ENCODE measurements around the gene CNNM4.

The CNNM4 gene

GRCh38 chr2:96760036-96760985 lies at the start of gene CNNM4:
CNNM4 (plus strand) TSS chr2:96760902; CDS start chr2:96761000, 98 bp downstream.
- peak; percentile 93 for DNase-seq

DNA sequence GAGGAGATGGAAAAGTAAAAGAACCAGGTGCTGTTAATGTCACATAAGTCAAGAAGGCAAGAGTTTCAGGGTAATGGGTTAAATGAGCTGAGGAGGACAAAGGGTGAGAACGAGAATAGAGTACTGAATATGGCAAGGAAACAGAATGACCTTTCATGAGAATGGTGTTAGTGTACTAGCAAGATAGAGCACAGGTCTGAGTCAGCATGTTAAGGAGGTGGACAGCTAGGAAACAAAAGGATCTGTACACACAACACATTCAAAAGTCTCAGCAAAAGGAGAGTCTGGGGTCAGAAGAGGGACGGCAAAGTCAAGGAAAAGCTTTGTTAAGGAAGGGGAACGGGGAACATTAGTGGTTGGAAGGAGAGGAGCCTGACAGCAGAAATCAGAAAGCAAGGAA lies 49.7 kb upstream of the CNNM4 start:
- DNase-seq = no peak

DNA sequence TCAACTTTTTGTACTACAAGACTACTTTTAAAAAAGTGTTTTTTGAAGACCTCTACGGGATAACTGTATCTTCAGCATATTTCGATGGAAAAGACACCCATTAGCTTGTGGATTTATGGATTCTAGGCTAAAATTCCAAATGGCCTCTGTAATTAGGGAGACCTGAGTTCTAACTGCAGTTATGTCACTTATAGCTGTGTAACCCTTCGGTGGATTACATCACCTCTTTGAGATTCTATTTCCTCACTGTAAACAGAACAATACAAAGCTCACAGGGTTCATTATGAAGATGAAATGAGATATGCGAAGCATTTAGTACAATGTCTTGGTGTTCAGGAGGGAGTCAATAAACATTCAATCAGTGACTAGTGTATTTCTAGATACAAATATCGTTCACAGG lies 45.0 kb upstream of the CNNM4 start:
- no peak for DNase-seq

GRCh38 chr2:96716388-96716787 lies 44.3 kb upstream of the CNNM4 start:
- no peak for DNase-seq

DNA sequence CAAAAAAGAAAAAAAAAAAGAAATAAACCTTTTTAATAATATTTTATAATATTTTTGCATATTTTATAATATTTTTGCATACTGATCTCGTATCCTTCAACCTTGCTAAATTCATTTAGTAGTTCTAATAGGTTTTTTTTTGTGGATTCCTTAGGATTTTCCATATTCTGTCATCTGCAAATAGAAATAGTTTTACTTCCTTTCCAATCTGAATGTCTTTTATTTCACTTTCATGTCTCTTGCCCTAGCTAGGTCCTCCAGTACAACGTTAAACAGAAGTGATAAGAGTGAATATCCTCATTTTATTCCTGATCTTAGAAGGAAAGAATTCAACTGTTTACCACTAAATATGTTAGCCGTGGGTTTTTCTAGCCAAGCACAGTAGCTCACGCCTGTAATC lies 34.6 kb upstream of the CNNM4 start:
- no peak for DNase-seq

DNA sequence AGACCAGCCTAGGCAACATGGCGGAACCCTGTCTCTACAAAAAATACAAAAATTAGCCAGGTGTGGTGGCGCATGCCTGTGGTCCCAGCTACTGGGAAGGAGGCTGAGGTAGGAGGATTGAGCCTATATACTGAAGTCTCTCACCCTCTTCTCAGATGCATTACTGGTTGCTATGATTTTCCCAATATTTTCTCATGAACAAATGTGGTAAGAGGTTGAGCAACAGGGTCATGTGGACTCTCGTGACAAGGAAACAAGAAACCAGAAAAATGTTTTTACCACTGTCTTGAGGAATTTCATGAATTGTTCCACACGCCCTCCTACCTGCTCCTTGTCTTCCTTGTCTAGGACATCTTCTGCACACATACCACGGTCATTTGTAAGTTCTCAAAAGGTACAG lies 33.3 kb upstream of the CNNM4 start:
- DNase-seq = no peak

- DNase-seq = no peak
Measured at GRCh38 chr2:96729748-96730147, 31.0 kb upstream of the CNNM4 start.

GRCh38 chr2:96730212-96730611 lies 30.5 kb upstream of the CNNM4 start:
- DNase-seq = no peak

DNA sequence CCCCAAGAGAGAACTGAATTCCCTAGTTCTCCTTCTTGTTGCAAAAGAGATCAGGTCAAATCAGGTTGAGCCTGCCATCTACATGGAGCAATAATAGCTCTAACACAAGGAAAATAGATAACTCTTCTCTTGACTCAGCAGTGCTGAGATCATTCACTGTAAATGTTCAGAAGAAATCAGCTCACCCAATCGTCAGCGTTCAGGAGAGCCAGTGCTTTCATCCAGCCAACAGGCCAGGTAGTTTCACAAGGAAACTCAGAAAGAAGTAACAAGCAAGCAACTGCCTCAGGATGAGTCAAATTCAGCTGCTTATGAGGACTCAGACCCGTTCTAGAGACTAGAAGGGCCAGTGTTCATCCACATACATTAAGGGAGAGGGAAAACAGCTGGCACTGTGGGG lies 26.8 kb upstream of the CNNM4 start:
- DNase-seq = no peak

DNA sequence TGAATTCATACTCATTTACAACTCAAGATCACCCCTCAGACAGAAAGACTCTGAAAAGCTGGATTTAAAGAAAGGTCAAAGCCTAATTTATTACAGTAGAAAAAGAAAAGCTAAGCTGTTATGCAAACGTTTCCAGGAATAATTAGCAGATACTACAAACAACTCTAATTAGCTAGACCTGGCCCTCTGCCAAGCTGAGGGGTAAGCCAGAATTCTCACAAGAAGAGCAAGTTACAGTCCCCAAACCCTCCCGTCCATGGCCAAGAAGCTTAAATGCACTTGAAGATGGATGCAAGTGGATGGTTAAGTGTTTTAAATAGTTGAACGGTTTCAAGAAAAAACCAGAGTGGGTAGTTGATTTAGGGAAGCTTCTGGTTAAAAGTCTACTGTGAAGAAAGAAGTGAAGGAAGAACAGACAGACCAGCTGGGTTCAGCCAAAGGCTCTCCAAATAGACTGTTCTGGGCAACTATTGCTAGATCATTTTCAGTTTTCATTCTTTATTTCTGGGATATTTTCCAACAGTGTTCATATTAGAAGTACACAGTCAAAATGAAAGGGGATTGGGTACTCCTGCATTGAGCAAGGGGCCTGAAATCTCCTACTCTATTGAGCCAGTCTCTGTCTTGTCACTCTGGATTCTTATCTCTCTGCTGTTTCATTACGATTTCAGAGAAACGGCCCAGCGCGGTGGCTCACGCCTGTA lies 25.7 kb upstream of the CNNM4 start:
- DNase-seq = no peak

DNA sequence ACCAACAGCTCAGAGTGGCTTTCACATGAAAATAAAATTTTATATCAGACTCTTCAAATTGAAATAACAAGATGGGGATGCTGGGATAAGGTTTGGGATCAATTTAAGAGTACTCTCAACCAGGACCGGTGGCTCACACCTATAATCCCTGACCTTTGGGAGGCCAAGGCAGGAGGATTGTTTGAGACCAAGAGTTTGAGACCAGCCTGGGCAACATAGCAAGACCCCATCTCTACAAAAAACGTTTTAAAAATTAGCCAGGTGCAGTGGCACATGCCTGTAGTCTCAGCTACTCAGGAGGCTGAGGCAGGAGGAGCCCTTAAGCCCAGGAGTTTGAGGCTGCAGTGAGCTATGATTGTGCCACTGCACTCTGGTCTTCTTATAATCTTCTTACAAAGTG lies 23.5 kb upstream of the CNNM4 start:
- DNase-seq = no peak

DNA sequence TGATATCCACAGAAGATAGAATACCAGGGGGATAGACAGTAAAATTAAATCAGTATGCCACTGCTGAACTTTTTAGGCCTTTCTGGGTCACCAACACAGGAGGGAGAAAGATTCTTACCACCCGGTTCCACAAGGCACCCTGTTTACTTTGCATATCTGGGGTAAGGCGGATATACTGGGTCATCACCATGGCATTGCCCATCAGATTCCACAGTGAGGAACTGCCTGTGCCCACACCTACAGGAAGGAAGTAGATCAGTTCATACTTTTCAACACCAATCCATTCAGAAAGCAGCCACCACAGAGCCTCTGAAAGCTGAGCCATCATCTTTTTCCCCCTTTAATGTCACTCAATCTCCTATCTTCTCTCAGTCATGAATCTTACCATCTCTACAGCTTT lies 22.9 kb upstream of the CNNM4 start:
- DNase-seq = no peak

- DNase-seq = no peak
Measured at GRCh38 chr2:96739076-96739632, 21.5 kb upstream of the CNNM4 start.

GRCh38 chr2:96739633-96740428 lies 20.9 kb upstream of the CNNM4 start, which contains the start of gene LMAN2L:
LMAN2L (minus strand) TSS chr2:96740064; CDS start chr2:96740040, 24 bp downstream.
- peak; percentile 96 for DNase-seq

- no peak for DNase-seq
Measured at GRCh38 chr2:96747061-96747617, 13.6 kb upstream of the CNNM4 start.

DNA sequence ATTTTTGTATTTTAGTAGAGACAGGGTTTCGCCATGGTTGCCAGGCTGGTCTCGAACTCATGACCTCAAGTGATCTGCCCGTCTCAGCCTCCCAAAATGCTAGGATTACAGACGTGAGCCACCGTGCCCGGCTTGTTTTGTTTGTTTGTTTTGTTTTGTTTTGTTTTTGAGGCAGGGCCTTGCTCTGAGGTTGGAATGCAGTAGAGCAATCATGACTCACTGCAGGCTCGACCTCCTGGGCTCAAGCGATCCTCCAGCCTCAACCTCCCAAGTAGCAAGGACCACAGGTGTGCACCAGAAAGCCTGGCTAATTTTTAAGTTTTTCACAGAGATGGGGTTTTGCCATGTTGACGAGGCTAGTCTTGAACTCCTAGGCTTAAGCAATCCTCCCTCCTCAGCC lies 8.9 kb upstream of the CNNM4 start:
- DNase-seq = no peak

GRCh38 chr2:96753661-96754282 lies 6.9 kb upstream of the CNNM4 start:
- no peak for DNase-seq

- DNase-seq = no peak
Measured at GRCh38 chr2:96754317-96754716, 6.4 kb upstream of the CNNM4 start.

DNA sequence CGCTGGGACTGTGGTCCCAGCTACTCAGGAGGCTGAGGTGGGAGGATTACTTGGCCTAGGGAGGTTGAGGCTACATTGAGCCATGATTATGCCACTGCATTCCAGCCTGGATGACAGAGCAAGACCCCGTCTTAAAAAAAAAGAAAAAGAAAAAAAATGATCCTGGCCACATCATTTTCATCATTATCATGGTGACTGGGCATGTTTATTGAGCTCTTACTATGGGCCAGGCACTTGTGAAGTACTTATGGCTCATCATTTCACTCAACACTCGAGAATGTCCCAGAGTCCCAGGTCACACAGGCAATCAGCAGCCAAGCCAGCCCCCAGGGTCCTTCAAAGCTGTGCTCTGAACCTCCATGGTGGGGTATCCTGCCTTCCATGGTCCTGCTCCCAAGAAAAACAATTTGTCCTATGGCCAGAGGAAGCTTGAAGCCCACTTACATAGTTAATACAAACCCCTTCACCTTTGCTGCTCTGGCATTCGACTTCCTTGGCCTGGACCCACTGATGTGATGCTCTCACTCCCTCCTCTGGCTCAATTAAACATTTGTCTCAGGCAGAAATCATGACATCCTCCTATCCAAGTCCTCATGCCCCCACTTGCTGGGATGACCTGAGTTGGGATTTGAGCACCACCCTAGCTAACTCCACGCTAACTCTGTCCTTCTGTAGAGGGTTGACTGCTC lies 3.8 kb upstream of the CNNM4 start:
- DNase-seq = no peak

DNA sequence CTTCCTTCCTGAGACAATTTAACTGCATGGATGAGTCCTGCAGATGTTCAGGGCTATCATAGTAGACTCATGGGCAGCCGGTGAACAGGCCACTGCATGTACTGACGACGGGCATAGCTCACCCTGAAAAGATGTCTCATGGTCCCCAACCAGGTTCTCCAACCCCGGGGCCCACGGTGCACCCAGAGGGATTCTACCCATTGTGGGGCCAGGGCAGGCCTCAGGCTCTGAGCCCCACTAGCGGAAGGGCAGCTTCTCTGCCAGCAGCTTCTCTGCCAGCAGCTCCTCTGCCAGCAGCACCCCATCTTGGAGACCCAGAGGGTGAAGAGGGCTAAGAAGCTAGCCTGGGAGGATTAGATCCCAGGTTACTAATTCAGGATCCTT lies 3.2 kb upstream of the CNNM4 start:
- DNase-seq = no peak

- no peak for DNase-seq
Measured at GRCh38 chr2:96758987-96759386, 1.7 kb upstream of the CNNM4 start.

DNA sequence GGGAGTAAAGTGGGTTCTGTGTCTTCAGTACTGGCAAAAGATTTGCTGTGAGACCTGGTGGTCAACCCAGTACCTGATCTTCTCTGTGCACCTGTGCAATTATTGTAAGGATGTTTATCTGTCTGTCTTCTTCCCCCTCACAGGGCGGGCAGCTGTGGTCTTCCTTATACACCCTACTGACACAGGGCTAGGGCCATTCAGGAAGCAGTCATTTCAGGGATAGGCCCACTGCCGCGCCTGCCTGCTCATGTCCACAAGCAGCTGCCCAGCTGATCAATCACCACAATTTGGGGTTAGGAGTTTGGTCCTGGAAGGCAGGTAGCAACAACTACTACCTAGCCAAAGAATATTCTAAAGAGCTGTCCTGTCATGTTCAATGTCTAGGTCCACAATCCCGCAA lies 1.2 kb upstream of the CNNM4 start:
- no peak for DNase-seq

All from NCI-H1436 (cell line).